Measurements from ENCODE around the gene PON3.
A peak's percentile ranks its signal among the peaks of the same experiment; 100 is the strongest.

PON3 gene

DNA sequence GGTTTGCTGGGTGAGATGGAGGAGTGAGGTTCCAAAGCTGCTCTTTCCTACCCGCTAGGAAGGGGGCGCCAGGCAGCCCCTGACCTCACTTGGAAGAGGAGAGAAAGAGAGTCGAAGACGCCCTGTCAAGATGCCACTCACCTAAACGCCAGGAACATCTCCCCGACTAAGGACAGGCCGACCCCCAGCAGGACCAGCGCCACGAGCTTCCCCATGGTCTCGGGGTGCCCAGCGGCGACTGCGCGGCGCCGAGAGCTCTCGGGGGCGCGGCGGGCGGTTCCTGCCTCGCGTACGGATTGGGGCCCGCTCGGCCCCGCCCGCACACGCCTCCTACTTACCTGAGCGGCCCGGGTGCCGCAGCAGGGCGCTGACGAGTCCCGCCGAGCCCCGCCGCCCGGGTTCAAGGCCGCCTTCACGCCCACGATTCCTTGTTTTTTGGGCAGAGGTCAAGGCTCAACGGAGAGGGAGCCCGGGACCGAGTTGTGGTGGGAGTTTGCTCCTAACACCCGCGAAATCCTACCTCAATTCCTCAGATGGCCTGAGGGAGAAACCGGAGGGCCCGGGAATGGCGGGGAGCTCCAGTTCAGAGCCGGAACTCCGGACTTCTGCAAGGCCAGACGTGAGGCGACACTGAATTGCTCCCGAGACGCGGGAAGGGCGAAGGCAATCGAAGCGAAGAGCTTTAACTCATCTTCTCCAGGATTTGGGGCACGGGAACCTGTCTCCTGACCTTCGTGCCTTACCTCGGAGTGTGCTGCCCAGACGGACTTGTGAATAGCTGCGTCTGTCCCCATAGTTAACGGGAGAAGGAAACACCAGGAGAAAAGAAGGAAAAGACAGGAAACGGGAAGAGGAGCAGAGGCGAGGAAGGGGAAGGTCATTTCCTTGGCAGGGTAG lies at the start of gene PON3:
PON3 (minus strand) TSS at position 240 of the 897 bp plus-strand sequence; CDS start at position 215, 25 bp downstream.
- Mint-ChIP-seq H3K9me3 (no peaks in the 10 kb centered on the region), H3K4me3 (peak within 1 kb of the TSS; percentile 68 to 76), H3K4me1 (peaks cover 8% of the 10 kb centered on the region), H3K27ac (no peak within 1 kb of the TSS), H3K27me3 (peaks cover 66% of the 10 kb centered on the region)
- ATAC-seq (peak; percentile 92), DNase-seq (peak; percentile 30 to 36)

DNA sequence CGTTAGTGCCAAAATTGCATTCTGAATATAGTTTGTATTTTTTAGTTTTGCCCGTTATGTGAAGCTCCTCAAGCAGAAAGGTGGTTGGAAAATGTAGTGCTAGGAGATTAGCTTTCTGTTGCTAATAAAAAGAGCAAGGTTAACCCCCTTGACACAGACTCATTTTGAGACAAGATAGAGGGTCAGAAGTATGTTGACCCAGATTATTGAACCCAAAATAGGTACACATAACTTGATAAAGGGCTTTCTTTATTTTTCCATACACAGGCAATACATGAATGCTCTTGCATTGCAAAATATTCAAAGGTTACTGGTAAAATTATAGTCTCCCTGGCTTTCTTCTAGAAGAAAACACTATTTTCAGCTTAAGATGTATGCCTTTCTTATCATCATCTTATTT lies 48.6 kb upstream of the PON3 start:
- Mint-ChIP-seq H3K27ac (no peak overlapping the region), H3K9me3 (no peaks in the 10 kb centered on the region), H3K4me1 (no peaks in the 10 kb centered on the region), H3K27me3 (peaks cover 5% of the 10 kb centered on the region), H3K4me3 (no peak overlapping the region)
- DNase-seq (no peak), ATAC-seq (no peak)

DNA sequence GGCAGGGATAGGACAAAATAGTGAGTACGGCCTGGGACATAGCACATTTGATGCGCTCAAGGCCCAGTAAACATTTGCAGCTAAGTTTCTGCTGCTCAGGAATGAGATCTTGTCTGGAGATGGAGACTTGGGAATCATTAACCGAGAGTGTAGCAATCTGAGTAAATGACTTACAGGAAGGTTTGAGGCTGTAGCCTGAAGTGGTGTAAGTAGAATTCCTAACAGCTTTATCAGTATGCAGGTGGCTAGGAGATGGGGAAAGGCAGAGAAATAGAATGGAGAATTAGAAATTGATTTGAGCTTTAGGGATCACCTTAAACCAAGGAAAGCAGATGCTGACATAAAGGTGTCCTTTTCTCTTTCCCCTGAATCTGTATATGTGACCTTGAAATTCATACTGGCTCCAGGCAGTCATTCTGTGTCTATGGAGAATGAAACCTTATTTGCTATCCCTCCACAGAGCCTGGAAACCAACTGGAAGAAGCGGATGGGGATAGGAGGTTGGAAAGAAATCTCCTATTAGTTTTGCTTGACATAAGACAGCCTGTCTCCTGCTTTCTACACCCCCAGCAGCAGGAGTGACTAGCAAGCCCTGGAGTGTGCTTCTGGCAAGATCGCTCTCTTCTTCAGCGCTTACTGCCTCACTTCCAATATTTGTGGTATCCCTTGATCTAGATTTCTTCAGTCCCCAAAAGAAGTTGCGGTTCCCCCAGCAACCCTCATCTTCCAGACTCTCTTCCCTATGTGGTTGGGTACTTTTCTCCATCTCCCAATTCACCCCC lies 45.1 kb upstream of the PON3 start:
- no peak overlapping the region for H3K4me3 Mint-ChIP-seq
- no peak overlapping the region for H3K27ac Mint-ChIP-seq
- H3K27me3 Mint-ChIP-seq: peaks cover 5% of the 10 kb centered on the region
- DNase-seq: no peak
- ATAC-seq: no peak
- no peaks in the 10 kb centered on the region for H3K4me1 Mint-ChIP-seq
- no peaks in the 10 kb centered on the region for H3K9me3 Mint-ChIP-seq

DNA sequence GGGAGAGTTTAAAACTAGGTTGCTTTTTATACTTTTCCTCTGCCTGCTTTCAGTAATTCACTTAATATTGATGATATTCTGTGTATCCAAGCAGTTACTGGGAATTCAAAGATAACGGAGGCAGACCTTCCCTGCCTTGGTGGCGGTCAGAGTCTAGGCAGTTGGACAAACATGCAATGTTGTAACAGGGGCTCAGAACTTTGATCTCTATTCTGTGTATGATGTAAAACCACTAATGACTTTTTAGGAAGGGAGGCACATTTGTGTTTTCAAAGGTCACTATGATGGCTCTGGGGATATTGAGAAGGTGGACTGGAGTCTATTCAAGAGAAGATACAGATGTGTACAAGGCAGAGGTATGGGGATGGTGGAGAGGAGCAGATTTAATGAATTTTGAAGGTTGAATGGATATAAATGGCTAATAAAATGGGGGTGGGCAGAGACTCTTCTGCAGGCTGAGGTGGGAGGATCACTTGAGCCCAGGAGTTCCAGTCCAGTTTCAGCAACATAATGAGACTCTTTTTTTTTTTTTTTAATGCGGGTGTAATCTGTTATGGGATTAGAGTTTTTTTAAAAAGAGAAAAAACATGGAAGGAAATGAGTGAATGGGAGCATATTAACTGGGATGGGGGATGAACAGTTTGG lies 44.3 kb upstream of the PON3 start:
- H3K4me1 Mint-ChIP-seq: no peaks in the 10 kb centered on the region
- no peak overlapping the region for H3K27ac Mint-ChIP-seq
- H3K4me3 Mint-ChIP-seq: no peak overlapping the region
- no peak for DNase-seq
- no peak for ATAC-seq
- peaks cover 5% of the 10 kb centered on the region for H3K27me3 Mint-ChIP-seq
- H3K9me3 Mint-ChIP-seq: no peaks in the 10 kb centered on the region

DNA sequence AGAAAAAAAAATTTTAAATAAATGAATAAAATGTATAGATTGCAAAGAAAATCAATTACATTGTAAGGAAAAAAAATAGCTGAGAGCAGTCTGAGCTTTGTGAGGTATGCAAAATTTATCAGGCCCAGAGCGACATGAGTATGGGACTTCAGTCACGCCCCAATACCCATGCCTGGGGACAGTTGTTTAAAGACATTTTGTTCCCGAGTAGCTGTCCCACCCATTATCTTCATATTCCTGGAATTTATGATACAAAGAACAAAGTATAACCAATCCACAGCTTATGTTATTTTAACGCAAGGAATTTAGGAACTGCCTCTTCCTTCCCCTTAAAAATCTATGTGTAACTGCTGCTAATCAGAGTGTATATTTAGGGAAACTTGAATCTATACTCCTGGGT lies 40.2 kb upstream of the PON3 start:
- Mint-ChIP-seq H3K4me3 (no peak overlapping the region), H3K9me3 (no peaks in the 10 kb centered on the region), H3K4me1 (peaks cover 6% of the 10 kb centered on the region), H3K27me3 (peaks cover 9% of the 10 kb centered on the region), H3K27ac (no peak overlapping the region)
- ATAC-seq (no peak), DNase-seq (no peak)

DNA sequence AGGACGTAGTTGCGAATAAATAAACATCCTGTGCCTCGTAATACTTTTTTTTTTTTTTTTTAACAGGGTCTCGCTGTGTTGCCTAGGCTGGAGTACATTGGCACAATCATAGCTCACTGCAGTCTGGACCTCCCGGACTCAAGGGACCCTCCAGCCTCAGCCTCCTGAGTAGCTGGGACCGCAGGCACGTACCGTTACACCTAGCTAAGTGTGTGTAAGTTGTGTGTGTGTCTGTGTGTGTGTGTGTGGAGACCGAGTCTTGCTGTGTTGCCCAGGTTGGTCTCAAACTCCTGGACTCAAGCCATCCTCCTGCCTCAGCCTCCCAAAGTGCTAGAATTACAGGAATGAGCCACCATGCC lies 39.2 kb upstream of the PON3 start:
- H3K4me3 Mint-ChIP-seq: peak overlapping the region; percentile 81 to 83
- peaks cover 8% of the 10 kb centered on the region for H3K27me3 Mint-ChIP-seq
- DNase-seq (no peak), ATAC-seq (peak; percentile 7)
- peaks cover 6% of the 10 kb centered on the region for H3K4me1 Mint-ChIP-seq
- no peaks in the 10 kb centered on the region for H3K9me3 Mint-ChIP-seq
- H3K27ac Mint-ChIP-seq: peak overlapping the region in 1 of 2 donors; percentile 81

DNA sequence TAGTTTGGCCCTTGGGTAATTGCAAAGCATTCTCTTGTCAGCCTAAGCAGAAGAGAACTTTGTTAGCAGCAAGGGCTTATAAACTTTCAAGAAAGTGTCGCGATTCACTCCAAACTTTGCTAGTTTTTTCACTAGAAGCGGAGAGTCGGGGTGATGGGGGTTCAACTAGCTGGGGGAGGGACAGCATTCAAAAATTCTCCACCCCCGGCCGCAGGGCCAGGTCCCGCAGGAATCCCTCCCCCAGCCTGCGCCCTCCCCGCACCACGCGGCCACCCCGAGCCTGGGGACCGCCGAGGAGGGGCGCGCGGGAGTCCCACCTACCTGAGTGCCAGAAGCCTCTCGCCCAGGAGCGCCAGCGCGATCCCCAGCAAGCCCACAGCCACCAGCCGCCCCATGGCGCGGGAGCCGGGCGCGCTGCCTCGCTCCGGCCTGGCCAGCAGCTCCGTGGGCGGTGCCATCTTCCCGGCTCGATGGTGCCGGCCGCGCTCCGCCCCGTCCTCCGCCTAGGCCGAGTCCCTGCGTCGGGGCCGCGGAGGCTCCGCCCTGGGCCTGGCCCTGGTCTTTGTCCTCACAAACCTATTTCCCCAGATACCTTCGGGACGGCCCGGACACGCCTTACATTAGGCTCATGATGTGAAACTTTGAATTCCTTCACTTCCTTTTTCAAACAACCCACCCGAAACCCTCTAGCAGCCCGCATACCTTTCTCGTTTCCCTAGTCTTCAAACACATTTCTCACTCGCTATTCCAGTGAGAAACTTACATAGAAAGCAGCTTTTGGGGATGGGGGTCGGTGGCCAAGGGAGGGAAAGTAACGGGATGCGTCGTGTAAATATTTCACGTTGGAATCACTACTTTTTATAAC lies 38.6 kb upstream of the PON3 start, which contains the start of gene PON2:
PON2 (minus strand) TSS at position 472 of the 865 bp plus-strand sequence; CDS start at position 395, 77 bp downstream.
- Mint-ChIP-seq H3K27me3 (peaks cover 8% of the 10 kb centered on the region), H3K27ac (peak within 1 kb of the TSS; percentile 72 to 81), H3K4me1 (peaks cover 6% of the 10 kb centered on the region), H3K9me3 (no peaks in the 10 kb centered on the region), H3K4me3 (peak within 1 kb of the TSS; percentile 81 to 83)
- DNase-seq: peak; percentile 38 to 48
- peak; percentile 86 for ATAC-seq

DNA sequence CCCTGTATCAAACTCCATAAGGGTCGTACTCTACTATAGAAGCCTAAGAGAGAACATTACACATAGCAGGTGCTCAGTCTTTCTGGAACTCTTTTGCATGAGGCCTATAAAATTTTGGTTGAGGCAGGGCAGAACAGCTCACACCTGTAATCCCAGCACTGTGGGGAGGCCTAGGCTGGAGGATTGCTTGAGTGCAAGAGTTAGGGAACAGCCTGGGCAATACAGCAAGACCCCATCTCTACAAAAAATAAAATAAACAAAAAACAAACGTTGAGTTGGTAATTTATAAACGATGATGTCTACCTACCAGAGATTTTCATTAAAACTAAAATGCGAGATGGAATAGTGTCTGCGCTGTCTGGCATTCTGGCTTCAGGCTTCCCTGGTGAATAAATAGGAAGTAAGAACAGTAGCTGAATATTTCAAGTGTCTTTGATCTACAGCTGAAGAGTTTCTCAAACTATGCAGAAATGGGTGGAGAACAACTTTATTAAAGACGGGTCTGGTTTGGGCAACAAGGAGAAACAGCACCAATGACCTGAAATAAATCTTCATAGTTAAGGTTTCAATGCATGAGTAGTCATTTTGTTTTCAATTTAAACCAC lies 37.9 kb upstream of the PON3 start:
- Mint-ChIP-seq H3K27ac (peak overlapping the region in 1 of 2 donors; percentile 80), H3K4me3 (peak overlapping the region; percentile 81 to 83), H3K27me3 (peaks cover 8% of the 10 kb centered on the region), H3K9me3 (no peaks in the 10 kb centered on the region), H3K4me1 (peaks cover 6% of the 10 kb centered on the region)
- ATAC-seq (no peak), DNase-seq (no peak)

DNA sequence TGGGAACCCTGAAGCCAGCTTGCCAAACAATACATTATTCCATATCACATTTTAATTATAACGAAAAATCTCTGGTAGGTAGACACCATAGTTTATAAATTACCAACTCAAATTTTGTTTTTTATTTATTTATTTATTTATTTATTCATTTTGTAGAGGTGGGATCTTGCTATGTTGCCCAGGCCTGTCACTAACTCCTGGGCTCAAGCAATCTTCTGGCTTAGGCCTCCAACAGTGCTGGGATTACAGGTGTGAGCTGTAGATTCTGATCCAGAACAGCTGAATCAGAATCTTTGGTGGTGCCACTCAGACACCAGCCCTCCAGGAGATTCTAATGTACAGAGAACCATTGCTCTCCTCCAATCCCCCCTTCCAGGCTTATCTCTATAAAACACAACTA lies 37.0 kb upstream of the PON3 start:
- Mint-ChIP-seq H3K27ac (no peak overlapping the region), H3K4me1 (peaks cover 6% of the 10 kb centered on the region), H3K4me3 (no peak overlapping the region), H3K9me3 (no peaks in the 10 kb centered on the region), H3K27me3 (peaks cover 8% of the 10 kb centered on the region)
- ATAC-seq (no peak), DNase-seq (no peak)

DNA sequence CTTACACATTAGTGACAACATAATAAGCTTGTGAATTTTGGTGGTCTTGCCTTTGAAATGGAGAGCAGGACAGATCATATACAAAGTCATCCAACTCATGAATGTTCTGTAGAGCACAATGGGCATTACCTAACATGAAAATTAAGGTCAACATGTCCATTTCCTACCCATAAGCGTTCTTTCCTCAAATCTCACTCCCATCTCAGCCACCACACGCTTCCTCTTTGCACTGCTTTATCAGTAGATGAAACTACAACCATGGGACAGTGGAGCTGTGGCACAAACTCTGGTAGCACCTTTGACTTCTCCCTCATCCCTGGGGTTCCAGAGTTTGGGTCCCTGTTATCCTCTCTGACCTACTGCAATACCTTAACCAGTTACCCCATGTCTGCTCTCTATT lies 36.4 kb upstream of the PON3 start:
- no peaks in the 10 kb centered on the region for H3K9me3 Mint-ChIP-seq
- ATAC-seq: no peak
- no peak overlapping the region for H3K4me3 Mint-ChIP-seq
- no peak for DNase-seq
- H3K27ac Mint-ChIP-seq: no peak overlapping the region
- H3K4me1 Mint-ChIP-seq: peaks cover 6% of the 10 kb centered on the region
- H3K27me3 Mint-ChIP-seq: peaks cover 8% of the 10 kb centered on the region

DNA sequence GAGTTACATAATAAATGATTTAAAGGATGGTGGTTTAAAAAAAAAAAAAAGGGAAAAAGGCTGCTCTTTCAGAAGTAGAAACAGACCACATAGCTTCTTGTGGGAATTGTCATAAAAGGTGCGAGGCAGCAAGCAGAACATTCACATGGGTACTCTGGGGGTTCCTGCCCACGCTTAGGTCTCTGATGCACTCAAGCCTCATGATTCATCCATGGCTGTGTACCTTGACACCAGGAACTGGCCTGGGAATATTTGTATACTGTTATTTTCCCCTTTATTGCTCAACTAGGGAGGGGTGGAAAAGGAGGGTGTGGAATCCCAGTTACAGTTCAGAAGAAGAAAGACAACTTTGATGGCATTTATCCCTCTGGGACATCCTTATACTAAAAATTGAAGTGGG lies 34.7 kb upstream of the PON3 start:
- Mint-ChIP-seq H3K4me1 (peaks cover 6% of the 10 kb centered on the region), H3K27me3 (peaks cover 8% of the 10 kb centered on the region), H3K4me3 (no peak overlapping the region), H3K9me3 (no peaks in the 10 kb centered on the region), H3K27ac (no peak overlapping the region)
- ATAC-seq (no peak), DNase-seq (no peak)

DNA sequence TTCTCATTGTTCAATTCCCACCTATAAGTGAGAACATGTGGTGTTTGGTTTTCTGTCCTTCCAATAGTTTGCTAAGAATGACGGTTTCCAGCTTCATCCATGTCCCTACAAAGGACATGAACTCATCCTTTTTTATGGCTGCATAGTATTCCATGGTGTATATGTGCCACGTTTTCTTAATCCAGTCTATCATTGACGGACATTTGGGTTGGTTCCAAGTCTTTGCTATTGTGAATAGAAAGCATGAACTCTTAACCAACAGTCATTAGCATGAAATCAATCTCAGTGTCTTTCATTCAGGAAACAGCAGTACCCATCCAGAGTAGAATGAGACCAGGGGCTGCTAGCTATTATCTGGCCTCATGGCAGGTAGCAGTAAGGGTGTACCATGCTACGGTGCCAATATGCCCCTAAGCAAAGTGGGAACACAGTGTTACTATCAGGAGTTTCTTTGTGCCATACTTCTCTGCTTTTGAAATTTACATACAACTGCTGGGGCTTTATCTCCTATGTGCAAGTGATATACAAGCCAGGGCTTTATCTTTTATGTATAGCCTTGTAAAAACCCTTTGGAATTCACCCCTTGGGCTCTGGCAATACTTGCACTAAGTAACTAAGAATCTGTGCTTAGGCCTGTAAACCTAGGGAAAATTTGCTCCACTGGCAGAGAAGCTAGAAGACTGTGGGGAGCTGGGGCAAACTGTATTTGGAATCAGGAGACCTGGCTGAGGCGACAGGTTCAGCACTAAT lies 33.2 kb upstream of the PON3 start:
- DNase-seq (no peak), ATAC-seq (no peak)
- Mint-ChIP-seq H3K9me3 (no peaks in the 10 kb centered on the region), H3K4me3 (no peak overlapping the region), H3K27me3 (peaks cover 8% of the 10 kb centered on the region), H3K4me1 (no peaks in the 10 kb centered on the region), H3K27ac (no peak overlapping the region)

DNA sequence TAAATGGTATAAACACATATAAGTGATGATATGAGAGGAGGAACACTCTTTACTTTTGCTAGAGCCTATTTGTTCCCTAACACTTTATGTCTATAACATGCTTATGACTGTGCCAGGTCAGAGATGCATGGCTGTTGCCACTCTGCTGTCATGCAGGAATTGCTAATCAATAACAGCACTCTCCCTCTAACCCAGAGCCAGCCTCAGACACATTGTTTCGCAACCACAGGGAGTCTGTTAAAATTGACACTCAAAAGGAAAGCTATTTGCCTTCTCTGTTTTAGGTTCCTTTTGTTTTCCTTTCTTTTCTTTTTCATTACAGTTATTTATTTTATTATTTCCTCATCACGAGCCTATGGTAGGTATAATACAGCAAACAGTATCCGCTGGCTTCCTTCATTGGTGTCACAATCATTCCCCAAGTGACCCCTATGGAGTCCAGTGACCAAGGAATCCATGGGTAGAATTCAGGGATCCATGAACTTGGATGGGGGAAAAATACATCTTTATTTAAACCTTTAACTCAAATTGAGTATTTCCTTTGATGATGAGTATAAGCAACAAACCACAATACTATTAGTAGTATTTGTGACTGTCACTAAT lies 31.8 kb upstream of the PON3 start:
- Mint-ChIP-seq H3K4me1 (no peaks in the 10 kb centered on the region), H3K4me3 (no peak overlapping the region), H3K27ac (no peak overlapping the region), H3K27me3 (no peaks in the 10 kb centered on the region), H3K9me3 (no peaks in the 10 kb centered on the region)
- no peak for DNase-seq
- ATAC-seq: no peak

DNA sequence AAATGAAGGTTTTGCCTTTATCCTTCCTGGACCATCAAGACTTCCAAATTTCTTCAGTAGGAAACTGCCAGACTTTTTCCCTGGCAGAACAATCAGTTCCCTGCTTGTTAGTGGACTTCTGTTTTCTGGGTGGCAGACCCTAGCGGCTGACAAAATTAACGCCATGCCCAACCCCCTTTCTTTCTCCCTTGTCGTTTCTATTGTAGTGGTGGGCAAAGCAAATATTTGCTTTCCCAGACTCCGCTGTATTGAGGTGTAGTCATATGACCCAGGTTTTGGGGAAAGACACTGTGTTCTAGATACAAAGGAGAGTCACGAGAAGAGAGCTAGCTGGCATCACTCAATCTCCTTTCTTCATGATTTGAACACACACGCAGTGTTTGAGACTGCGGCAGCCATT lies 31.0 kb upstream of the PON3 start:
- DNase-seq: no peak
- no peak overlapping the region for H3K4me3 Mint-ChIP-seq
- no peaks in the 10 kb centered on the region for H3K27me3 Mint-ChIP-seq
- no peaks in the 10 kb centered on the region for H3K9me3 Mint-ChIP-seq
- no peak for ATAC-seq
- H3K4me1 Mint-ChIP-seq: no peaks in the 10 kb centered on the region
- H3K27ac Mint-ChIP-seq: no peak overlapping the region

Measured in stimulated activated naive CD8-positive, alpha-beta T cell treated with anti-CD3 and anti-CD28 coated beads, Interleukin-15, amount 100 ng/mL, for 72 hours (primary cell).